HG02623 (cell line): ENCODE results near the gene SERPINA6.
"Not testable (repeated sequence)": the region's sequence is repeated elsewhere in the genome, so short reads cannot be mapped to it uniquely, and the experiment has no call there.

Experiments used
- ATAC-seq: cut with Tn5 transposase; IDR thresholded peaks from one replicate; pipeline ENCODE4 v1.9.1; 2021; ENCODE audit warnings: moderate library complexity; ENCODE audit not compliant: unreplicated experiment

Gene SERPINA6

GRCh38 chr14:94295360-94296180, 27.6 kb downstream of the SERPINA6 start:
- ATAC-seq = no peak

GRCh38 chr14:94293578-94293924, 29.6 kb downstream of the SERPINA6 start:
- no peak for ATAC-seq

- ATAC-seq = no peak
Observed at GRCh38 chr14:94292872-94293577, 30.1 kb downstream of the SERPINA6 start, which contains the start of gene SERPINA10. SERPINA10 (minus strand) TSS chr14:94293268; CDS start chr14:94290593, 2,675 bp downstream.

GRCh38 chr14:94292526-94292871, 30.6 kb downstream of the SERPINA6 start:
- ATAC-seq = no peak

GRCh38 chr14:94291906-94292525, 31.1 kb downstream of the SERPINA6 start:
- no peak for ATAC-seq

- ATAC-seq = no peak
Observed at GRCh38 chr14:94291159-94291905, 31.8 kb downstream of the SERPINA6 start.

DNA sequence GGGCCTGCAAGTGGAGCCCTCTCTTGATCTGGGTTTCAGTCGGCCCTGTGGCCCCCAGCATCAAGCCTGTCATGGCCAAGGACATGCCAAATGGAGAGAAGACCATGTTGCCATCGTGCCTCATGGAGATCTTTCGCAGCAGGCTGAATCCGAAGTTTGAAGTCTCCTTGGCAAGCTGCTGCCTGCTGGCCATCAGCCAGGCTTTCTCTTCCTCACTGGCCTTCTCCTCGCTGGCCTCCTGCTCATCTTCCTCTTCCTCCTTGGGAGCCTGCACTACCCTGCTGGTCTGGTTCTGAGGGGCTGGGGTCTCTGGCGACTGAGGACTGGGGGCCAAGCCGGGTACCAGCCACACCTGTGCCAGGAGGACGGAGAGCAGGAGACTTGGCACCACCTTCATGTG, 32.9 kb downstream of the SERPINA6 start:
- ATAC-seq = no peak

GRCh38 chr14:94288610-94289465, 34.3 kb downstream of the SERPINA6 start:
- no peak for ATAC-seq

DNA sequence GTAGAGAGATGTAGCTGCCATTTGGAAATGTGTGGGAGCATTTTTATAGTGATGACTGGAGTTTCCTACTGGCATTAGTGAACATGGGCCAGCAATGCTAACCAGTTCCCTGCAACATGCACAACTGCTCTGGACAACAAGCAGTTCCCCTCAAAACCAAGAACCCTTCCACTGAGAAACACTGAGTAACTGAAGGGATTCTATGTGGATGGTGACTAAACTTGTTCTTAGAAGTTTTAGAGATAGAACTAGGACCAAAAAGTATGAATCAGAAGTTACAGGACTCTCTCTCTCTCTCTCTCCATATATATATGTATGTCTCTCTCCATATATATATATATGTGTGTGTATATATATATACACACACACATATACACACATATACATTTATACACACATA, 38.0 kb downstream of the SERPINA6 start:
- no peak for ATAC-seq

DNA sequence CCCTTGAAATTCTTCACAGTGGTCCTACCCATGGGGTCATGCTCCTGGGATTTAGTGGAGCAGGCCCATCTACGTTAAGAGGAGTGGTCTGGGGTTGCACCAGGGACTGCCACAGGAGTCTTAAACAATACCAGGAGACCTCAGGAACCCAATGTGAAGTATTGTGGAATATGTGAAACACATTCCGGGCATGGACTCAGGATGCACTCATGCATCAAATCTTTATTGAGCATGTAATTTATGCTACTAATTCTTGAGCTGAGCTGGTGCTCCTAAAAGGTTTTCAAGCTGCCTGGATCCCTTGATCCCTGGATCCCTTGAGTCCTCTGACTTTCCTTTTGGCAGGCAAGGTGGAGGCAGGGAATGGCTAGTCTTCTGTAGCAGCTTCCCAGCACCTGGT, 38.9 kb downstream of the SERPINA6 start:
- ATAC-seq = no peak

DNA sequence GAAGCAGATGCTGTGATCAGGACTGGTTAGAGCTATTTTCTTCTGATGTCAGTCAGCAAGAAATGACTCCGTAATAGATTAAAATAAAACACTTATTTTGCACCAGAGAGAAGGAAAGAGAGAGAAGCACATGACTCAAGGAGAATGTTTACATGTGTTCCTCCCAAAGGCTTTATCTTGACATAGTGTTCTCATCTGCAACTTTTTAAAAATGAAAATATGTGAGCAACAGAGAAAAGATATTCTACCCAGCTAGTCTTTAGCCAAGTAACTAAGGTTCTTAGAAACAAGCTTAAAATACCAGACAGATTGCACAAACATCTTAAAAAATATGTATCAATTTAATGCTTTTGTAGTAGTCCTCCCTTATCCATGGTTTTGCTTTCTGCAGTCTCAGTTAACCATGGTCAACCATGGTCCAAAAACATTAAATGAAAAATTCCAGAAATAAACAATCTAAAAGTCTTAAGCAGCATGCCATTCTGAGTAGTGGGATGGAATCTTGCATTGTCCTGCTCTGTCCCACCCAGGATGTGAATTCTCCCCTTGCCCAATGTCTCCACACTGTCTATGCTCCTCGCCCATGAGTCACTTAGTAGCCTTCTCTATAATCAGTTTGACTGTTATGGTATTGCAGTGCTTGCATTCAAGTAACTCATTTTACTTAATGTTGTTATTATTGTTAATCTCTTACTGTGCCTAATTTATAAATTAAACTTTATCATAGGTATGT, 40.0 kb downstream of the SERPINA6 start:
- no peak for ATAC-seq

GRCh38 chr14:94278731-94279130, 44.4 kb downstream of the SERPINA6 start:
- no peak for ATAC-seq

- ATAC-seq = not testable (repeated sequence)
Observed at GRCh38 chr14:94276898-94277561, 46.1 kb downstream of the SERPINA6 start.

DNA sequence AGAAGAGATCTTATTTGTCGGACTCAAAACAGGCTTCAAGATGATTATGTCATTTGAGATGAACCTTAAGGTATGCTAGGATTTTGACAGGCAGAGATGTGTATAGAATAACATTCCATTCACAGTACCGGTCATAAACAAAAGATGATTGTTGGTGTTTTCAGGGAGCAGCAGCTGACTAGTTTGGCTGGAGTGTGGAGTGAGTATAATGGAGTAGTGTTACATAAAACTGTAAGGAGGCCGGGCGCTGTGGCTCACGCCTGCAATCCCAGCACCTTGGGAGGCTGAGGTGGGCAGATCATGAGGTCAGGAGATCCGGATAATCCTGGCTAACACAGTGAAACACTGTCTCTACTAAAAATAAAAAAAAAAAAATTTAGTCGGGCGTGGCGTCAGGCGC, 54.0 kb downstream of the SERPINA6 start:
- no peak for ATAC-seq

- ATAC-seq = not testable (repeated sequence)
Observed at GRCh38 chr14:94268582-94268981, 54.6 kb downstream of the SERPINA6 start.

DNA sequence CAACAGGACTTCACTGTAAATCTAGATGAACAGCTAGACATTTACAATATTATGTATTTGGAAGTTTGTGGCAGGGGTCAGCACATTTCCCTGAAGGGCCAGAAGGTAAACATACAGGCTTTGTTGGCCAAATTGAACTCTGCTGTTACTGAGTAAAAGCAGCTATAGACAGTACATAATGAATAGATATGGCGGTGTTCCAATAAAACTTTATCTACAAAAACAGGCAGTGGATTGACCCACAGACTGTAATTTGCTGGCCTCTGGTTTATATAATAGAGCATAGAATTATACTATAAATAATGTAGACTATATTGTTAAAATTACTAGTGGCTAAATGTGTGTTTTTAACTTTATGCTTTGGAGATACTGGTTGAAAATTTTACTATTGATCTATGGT, 55.8 kb downstream of the SERPINA6 start:
- ATAC-seq = no peak

GRCh38 chr14:94264195-94264594, 58.9 kb downstream of the SERPINA6 start:
- ATAC-seq = not testable (repeated sequence)
